HEK293 (cell line): ENCODE results near the gene SLA2.

Source experiments
- CTCF ChIP-seq: fragments of 450-650 bp; formaldehyde crosslinking; IDR thresholded peaks from 2 replicates; pipeline ENCODE4 v1.5.1; 2016; ENCODE audit warnings: missing biosample characterization, missing genetic modification characterization
- ELK4 ChIP-seq: IDR thresholded peaks from 2 replicates; pipeline ENCODE4 v1.6.1; 2011; ENCODE audit warnings: mild to moderate bottlenecking, low read depth, low read length, borderline replicate concordance
- HOXD13 ChIP-seq: sonication (generic); formaldehyde crosslinking; IDR thresholded peaks from 2 replicates; pipeline ENCODE4 v1.8.0; 2022; ENCODE audit warnings: missing genetic modification reagents, borderline replicate concordance
- ZBTB8A ChIP-seq: fragments of 450-650 bp; formaldehyde crosslinking; IDR thresholded peaks from 2 replicates; pipeline ENCODE4 v1.5.1; 2016; ENCODE audit warnings: missing biosample characterization, missing genetic modification characterization
- ZNF302 ChIP-seq: fragments of 450-650 bp; formaldehyde crosslinking; IDR thresholded peaks from 2 replicates; pipeline ENCODE4 v1.5.1; 2016; ENCODE audit warnings: missing biosample characterization, missing genetic modification characterization, low read depth

GRCh38 chr20:36582322-36582721, 63.7 kb downstream of the SLA2 start:
- TF ChIP-seq ZBTB8A (tag by site-specific recombination): no peak
- TF ChIP-seq HOXD13 (CRISPR knock-in tag): no peak
- TF ChIP-seq ZNF302 (tag by site-specific recombination): no peak
- TF ChIP-seq CTCF: no peak
- TF ChIP-seq ELK4: no peak
